Measurements from ENCODE around the gene DCTN3. TPM values are rescaled to one million over a fixed set of nuclear protein-coding genes. Genes with fewer than 3 reads are reported as not detected.

DCTN3 gene
- total RNA-seq, 2 donors from 2014 or later: 36.1 to 39.9 TPM

DNA sequence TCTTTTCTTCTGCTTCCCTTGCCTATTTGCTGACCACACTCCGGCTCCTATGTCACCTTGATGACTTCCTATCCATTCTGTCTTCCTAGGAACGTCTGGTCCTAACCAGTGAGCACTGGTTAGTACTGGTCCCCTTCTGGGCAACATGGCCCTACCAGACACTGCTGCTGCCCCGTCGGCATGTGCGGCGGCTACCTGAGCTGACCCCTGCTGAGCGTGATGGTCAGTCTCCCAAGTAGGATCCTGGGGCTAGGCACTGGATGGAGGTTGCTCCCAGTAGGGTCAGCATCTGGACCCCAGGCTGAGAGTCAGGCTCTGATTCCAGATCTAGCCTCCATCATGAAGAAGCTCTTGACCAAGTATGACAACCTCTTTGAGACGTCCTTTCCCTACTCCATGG lies 28.4 kb upstream of the DCTN3 start:
- no peak for DNase-seq
- Histone ChIP-seq H3K27me3 (no peaks in the 10 kb centered on the region), H3K9me3 (no peaks in the 10 kb centered on the region), H3K4me1 (peaks cover 70% of the 10 kb centered on the region), H3K36me3 (replicated peaks in 1 of 2; ENCODE audit: insufficient read depth in 1 of 2, low read depth in 2 of 2) (no peaks in the 10 kb centered on the region), H3K27ac (no peak overlapping the region), H3K4me3 (no peak overlapping the region)
- intact Hi-C loops (cut with DNase I): no loop called here
- no peak for TF ChIP-seq CTCF (IDR thresholded peaks at IDR 0.05)
- no peak for TF ChIP-seq POLR2A (IDR thresholded peaks at IDR 0.05)
- no peak for ATAC-seq
- 92 to 94% methylated on average over 7 to 8 of the region's 8 CpGs for WGBS, 2 donors

DNA sequence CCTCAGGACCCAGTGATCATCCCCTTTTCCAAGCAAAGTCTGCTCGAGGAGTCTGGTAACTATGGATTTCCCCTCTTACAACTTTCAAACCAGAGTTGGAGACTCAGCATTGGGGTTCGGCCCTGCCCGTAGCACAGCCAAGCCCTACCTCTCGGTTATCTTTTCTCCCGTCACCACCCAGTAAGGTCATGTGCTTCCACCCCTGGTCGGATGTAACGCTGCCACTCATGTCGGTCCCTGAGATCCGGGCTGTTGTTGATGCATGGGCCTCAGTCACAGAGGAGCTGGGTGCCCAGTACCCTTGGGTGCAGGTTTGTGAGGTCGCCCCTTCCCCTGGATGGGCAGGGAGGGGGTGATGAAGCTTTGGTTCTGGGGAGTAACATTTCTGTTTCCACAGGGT lies 27.4 kb upstream of the DCTN3 start:
- no peaks in the 10 kb centered on the region for H3K27me3 ChIP-seq
- no peak overlapping the region for H3K27ac ChIP-seq
- intact Hi-C loops (cut with DNase I): no loop called here
- TF ChIP-seq POLR2A (IDR thresholded peaks at IDR 0.05) (no peak), CTCF (IDR thresholded peaks at IDR 0.05) (no peak)
- H3K36me3 ChIP-seq (replicated peaks in 1 of 2; ENCODE audit: insufficient read depth in 1 of 2, low read depth in 2 of 2): no peaks in the 10 kb centered on the region
- 29 to 38% methylated on average over 9 to 10 of the region's 10 CpGs for WGBS, 2 donors
- H3K4me3 ChIP-seq: no peak overlapping the region
- ATAC-seq (no peak), DNase-seq (no peak)
- no peaks in the 10 kb centered on the region for H3K9me3 ChIP-seq
- peaks cover 59% of the 10 kb centered on the region for H3K4me1 ChIP-seq

DNA sequence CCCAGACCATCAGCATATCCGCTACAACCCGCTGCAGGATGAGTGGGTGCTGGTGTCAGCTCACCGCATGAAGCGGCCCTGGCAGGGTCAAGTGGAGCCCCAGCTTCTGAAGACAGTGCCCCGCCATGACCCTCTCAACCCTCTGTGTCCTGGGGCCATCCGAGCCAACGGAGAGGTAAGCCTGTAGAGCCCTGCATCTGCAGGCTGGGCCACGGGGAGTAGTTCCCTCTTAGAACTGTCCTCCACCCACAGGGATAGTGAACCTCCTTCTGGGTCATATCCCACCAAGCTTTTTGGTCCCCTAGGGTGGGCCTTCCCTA lies 26.7 kb upstream of the DCTN3 start:
- H3K4me3 ChIP-seq: peak overlapping the region; percentile 45 to 58
- DNase-seq (no peak), ATAC-seq (peak; percentile 0)
- WGBS, 2 donors: 3 to 6% methylated on average over 7 to 8 of the region's 8 CpGs
- no peaks in the 10 kb centered on the region for H3K27me3 ChIP-seq
- intact Hi-C loops (cut with DNase I): no loop called here
- H3K9me3 ChIP-seq: no peaks in the 10 kb centered on the region
- H3K36me3 ChIP-seq (replicated peaks in 1 of 2; ENCODE audit: insufficient read depth in 1 of 2, low read depth in 2 of 2): no peaks in the 10 kb centered on the region
- H3K4me1 ChIP-seq: peaks cover 53% of the 10 kb centered on the region
- TF ChIP-seq POLR2A (IDR thresholded peaks at IDR 0.05) (no peak), CTCF (IDR thresholded peaks at IDR 0.05) (no peak)
- H3K27ac ChIP-seq: peak overlapping the region; percentile 63 to 86 (median 82)

GRCh38 chr9:34646211-34647083 lies 26.2 kb upstream of the DCTN3 start, which contains the start of gene GALT:
TSS of gene GALT (plus strand) at chr9:34646675. CDS start at chr9:34646705, 30 bp downstream.
- peak within 1 kb of the TSS; percentile 45 to 58 for H3K4me3 ChIP-seq
- H3K27ac ChIP-seq: peak within 1 kb of the TSS; percentile 63 to 86 (median 82)
- no peaks in the 10 kb centered on the region for H3K36me3 ChIP-seq (replicated peaks in 1 of 2; ENCODE audit: insufficient read depth in 1 of 2, low read depth in 2 of 2)
- H3K4me1 ChIP-seq: peaks cover 47% of the 10 kb centered on the region
- WGBS, 2 donors: 5 to 39% methylated on average over 4 to 43 of the region's 43 CpGs
- peak; percentile 39 to 75 (median 72) for TF ChIP-seq POLR2A (IDR thresholded peaks at IDR 0.05)
- TF ChIP-seq CTCF (IDR thresholded peaks at IDR 0.05): peak in 6 of 7 experiments; percentile 6 to 61 (median 42)
- H3K9me3 ChIP-seq: no peaks in the 10 kb centered on the region
- H3K27me3 ChIP-seq: no peaks in the 10 kb centered on the region
- intact Hi-C loops (cut with DNase I): no loop called here
- ATAC-seq (peak; percentile 87), DNase-seq (peak; percentile 93 to 96 (median 94))

Data from body of pancreas (tissue), 4 donors.